HG02571 (cell line): ENCODE measurements around the gene PDE4DIP.
"Not testable (repeated sequence)": the region's sequence is repeated elsewhere in the genome, so short reads cannot be mapped to it uniquely, and the experiment has no call there.

Experiments used
- ATAC-seq: cut with Tn5 transposase; IDR thresholded peaks from one replicate; pipeline ENCODE4 v1.9.1; 2021; ENCODE audit warnings: mild to moderate bottlenecking, moderate library complexity; ENCODE audit not compliant: unreplicated experiment

The PDE4DIP gene

GRCh38 chr1:148844220-148844619 is at the start of gene PDE4DIP:
Gene PDE4DIP, plus strand, starts transcription at chr1:148844428. Its CDS starts 347 bp downstream, at chr1:148844775.
- not testable (repeated sequence) for ATAC-seq

- not testable (repeated sequence) for ATAC-seq
Observed at GRCh38 chr1:148808268-148808928, 35.8 kb upstream of the PDE4DIP start.

GRCh38 chr1:148808929-148809283 is 35.3 kb upstream of the PDE4DIP start:
- ATAC-seq, result not testable (repeated sequence)

- not testable (repeated sequence) for ATAC-seq
Observed at GRCh38 chr1:148822180-148822579, 22.0 kb upstream of the PDE4DIP start.

GRCh38 chr1:148823822-148824221 is 20.4 kb upstream of the PDE4DIP start:
- not testable (repeated sequence) for ATAC-seq

GRCh38 chr1:148825029-148825428 is 19.2 kb upstream of the PDE4DIP start:
- not testable (repeated sequence) for ATAC-seq

GRCh38 chr1:148828531-148828930 is 15.7 kb upstream of the PDE4DIP start:
- ATAC-seq, result not testable (repeated sequence)

- not testable (repeated sequence) for ATAC-seq
Observed at GRCh38 chr1:148828962-148829361, 15.3 kb upstream of the PDE4DIP start.

GRCh38 chr1:148829365-148829764 is 14.9 kb upstream of the PDE4DIP start:
- ATAC-seq, result not testable (repeated sequence)

- not testable (repeated sequence) for ATAC-seq
Observed at GRCh38 chr1:148841262-148841661, 3.0 kb upstream of the PDE4DIP start.

- ATAC-seq, result not testable (repeated sequence)
Observed at GRCh38 chr1:148844651-148845050, 423 bp downstream of the PDE4DIP start.

GRCh38 chr1:148845068-148845467 is 840 bp downstream of the PDE4DIP start:
- not testable (repeated sequence) for ATAC-seq

- ATAC-seq, result not testable (repeated sequence)
Observed at GRCh38 chr1:148850347-148850746, 6.1 kb downstream of the PDE4DIP start.

- ATAC-seq, result not testable (repeated sequence)
Observed at GRCh38 chr1:148850840-148851239, 6.6 kb downstream of the PDE4DIP start.

- ATAC-seq, result not testable (repeated sequence)
Observed at GRCh38 chr1:148851684-148852083, 7.5 kb downstream of the PDE4DIP start.

- ATAC-seq, result not testable (repeated sequence)
Observed at GRCh38 chr1:148853363-148853762, 9.1 kb downstream of the PDE4DIP start.

- not testable (repeated sequence) for ATAC-seq
Observed at GRCh38 chr1:148854063-148854462, 9.8 kb downstream of the PDE4DIP start.

GRCh38 chr1:148855367-148855766 is 11.1 kb downstream of the PDE4DIP start:
- not testable (repeated sequence) for ATAC-seq

GRCh38 chr1:148860049-148860448 is 15.8 kb downstream of the PDE4DIP start:
- ATAC-seq, result not testable (repeated sequence)

- not testable (repeated sequence) for ATAC-seq
Observed at GRCh38 chr1:148860579-148861259, 16.5 kb downstream of the PDE4DIP start.

GRCh38 chr1:148862590-148862989 is 18.4 kb downstream of the PDE4DIP start:
- not testable (repeated sequence) for ATAC-seq
